ENCODE data around the gene GALNTL6.
"Not testable (repeated sequence)": the region's sequence is repeated elsewhere in the genome, so short reads cannot be mapped to it uniquely, and the experiment has no call there.

GALNTL6 gene

DNA sequence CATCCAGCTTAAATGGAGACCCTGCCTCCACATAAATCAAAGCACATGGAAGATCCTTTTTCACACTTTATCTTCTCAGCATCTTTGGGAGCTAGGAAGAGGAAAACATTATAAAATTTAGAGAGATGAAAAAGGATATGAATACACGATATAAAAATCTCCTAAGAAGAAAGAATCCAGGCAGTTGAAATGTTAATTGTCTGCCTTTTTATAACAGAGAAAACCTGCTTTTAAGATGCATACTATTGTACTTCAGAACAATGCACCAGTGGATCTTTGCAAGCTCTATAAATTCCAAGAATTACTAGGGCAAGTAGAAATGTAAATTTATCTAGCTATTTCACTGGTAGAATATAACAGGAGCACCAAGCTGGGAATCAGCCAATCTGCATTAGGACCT is 1055.1 kb downstream of the GALNTL6 start:
- FAIRE-seq (no peak), DNase-seq (ENCODE audit: extremely low spot score, insufficient read length, low read depth) (no peak)

- DNase-seq (ENCODE audit: extremely low spot score, insufficient read length, low read depth): no peak
- FAIRE-seq: no peak
Measured at GRCh38 chr4:172869621-172870268, 1056.5 kb downstream of the GALNTL6 start.

GRCh38 chr4:172871381-172871780 is 1058.2 kb downstream of the GALNTL6 start:
- DNase-seq (ENCODE audit: extremely low spot score, insufficient read length, low read depth) (no peak), FAIRE-seq (no peak)

DNA sequence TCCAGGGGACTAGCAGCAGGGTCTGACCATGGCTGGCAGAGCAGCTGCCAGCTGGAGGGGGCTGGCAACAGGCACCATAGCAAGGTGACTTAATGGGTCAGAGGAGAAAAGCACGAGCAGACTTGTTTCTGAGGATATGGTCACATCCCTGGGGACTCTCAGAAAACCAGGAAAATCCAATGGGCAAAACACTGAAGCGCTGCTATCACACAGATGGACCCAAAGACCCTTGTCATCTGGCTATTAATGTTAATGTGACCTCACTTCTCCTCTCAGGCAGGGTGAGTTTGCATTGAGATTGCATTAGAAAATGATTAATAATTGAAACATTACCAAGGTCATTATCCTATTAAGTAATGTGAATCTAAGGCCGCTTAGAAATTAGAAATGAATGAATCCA is 1061.7 kb downstream of the GALNTL6 start:
- DNase-seq (ENCODE audit: extremely low spot score, insufficient read length, low read depth): no peak
- no peak for FAIRE-seq

GRCh38 chr4:172876394-172876793 is 1063.2 kb downstream of the GALNTL6 start:
- FAIRE-seq: no peak
- no peak for DNase-seq (ENCODE audit: extremely low spot score, insufficient read length, low read depth)

- no peak for FAIRE-seq
- no peak for DNase-seq (ENCODE audit: extremely low spot score, insufficient read length, low read depth)
Measured at GRCh38 chr4:172881645-172882044, 1068.4 kb downstream of the GALNTL6 start.

GRCh38 chr4:172887358-172887757 is 1074.2 kb downstream of the GALNTL6 start:
- FAIRE-seq; DNase-seq (ENCODE audit: extremely low spot score, insufficient read length, low read depth): not testable (repeated sequence)

DNA sequence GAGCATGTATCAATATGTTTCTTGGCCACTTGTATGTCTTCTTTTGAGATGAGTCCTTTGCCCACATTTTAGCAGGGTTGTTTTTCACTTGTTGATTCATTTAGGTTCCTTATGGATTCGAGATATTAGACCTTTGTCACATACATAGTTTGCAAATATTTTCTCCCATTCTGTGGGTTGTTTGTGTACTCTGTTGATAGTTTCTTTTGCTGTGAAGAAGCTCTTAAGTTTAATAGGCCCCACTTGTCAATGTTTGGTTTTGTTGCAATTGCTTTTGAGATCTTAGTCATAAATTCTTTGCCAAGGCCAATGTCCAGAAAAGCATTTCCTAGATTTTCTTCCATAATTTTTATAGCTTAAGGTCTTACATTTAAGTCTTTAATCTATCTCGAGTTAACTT is 1074.8 kb downstream of the GALNTL6 start:
- no peak for DNase-seq (ENCODE audit: extremely low spot score, insufficient read length, low read depth)
- no peak for FAIRE-seq

GRCh38 chr4:172892300-172892699 is 1079.1 kb downstream of the GALNTL6 start:
- DNase-seq (ENCODE audit: extremely low spot score, insufficient read length, low read depth): no peak
- no peak for FAIRE-seq

GRCh38 chr4:172895699-172896098 is 1082.5 kb downstream of the GALNTL6 start:
- DNase-seq (ENCODE audit: extremely low spot score, insufficient read length, low read depth) (no peak), FAIRE-seq (no peak)

DNA sequence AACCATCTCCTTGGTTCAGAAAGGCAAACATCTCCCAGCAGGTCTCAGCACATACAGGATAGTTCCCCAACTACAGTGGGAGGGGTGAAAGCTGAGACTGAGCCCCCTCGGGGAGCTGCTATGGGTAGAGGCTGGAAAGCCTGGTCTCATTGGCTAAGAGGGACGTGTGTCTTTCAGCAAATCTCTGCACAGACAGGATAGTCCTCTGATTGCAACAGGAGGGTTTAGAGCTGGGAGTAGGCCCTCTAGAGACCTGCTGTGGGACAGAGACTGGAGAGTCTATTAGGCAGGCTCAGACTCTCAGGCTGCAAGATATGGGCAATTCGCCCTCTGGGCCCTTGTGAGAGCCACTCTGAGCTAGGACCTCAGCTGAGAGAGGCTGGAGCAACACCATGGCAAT is 1083.8 kb downstream of the GALNTL6 start:
- no peak for FAIRE-seq
- no peak for DNase-seq (ENCODE audit: extremely low spot score, insufficient read length, low read depth)

- DNase-seq (ENCODE audit: extremely low spot score, insufficient read length, low read depth) (no peak), FAIRE-seq (no peak)
Measured at GRCh38 chr4:172898715-172899114, 1085.5 kb downstream of the GALNTL6 start.

DNA sequence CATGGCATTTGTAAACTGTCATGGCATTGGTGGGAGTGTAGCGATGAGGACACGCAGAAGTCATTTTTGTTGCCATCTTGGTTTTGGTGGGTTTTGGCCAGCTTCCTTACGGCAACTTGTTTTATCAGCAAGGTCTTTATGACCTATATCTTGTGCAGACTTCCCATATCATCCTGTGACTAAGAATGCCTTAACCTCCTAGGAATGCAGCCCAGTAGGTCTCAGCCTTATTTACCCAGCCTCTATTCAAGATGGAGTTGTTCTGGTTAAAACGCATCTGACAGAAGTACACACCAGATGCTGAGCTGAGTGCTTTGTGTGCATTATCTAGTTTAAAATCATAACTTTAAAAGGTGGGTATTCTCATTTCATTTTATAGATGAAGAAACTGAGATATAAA is 1086.7 kb downstream of the GALNTL6 start:
- FAIRE-seq (no peak), DNase-seq (ENCODE audit: extremely low spot score, insufficient read length, low read depth) (no peak)

GRCh38 chr4:172900900-172901299 is 1087.7 kb downstream of the GALNTL6 start:
- DNase-seq (ENCODE audit: extremely low spot score, insufficient read length, low read depth) (no peak), FAIRE-seq (no peak)

DNA sequence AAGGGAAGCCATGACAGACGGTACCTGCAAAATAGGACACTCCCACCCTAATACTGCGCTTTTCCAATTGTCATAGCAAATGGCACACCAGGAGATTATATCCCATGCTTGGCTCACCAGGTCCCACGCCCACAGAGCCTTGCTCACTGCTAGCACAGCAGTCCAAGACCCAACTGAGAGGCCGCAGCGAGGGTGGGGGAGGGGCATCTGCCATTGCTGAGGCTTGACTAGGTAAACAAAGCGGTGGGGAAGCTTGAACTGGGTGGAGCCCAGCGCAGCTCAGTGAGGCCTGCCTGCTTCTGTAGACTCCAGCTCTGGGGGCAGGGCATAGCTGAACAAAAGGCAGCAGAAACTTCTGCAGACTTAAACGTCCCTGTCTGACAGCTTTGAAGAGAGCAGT is 1099.3 kb downstream of the GALNTL6 start:
- FAIRE-seq; DNase-seq (ENCODE audit: extremely low spot score, insufficient read length, low read depth): not testable (repeated sequence)

DNA sequence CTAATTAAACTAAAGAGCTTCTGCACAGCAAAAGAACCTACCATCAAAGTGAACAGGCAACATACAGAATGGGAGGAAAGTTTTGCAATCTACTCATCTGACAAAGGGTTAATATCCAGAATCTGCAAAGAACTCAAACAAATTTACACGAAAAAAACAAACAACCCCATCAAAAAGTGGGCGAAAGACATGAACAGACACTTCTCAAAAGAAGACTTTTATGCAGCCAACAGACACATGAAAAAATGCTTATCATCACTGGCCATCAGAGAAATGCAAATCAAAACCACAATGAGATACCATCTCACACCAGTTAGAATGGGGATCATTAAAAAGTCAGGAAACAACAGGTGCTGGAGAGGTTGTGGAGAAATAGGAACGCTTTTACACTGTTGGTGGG is 1104.2 kb downstream of the GALNTL6 start:
- not testable (repeated sequence) for DNase-seq (ENCODE audit: extremely low spot score, insufficient read length, low read depth); FAIRE-seq

DNA sequence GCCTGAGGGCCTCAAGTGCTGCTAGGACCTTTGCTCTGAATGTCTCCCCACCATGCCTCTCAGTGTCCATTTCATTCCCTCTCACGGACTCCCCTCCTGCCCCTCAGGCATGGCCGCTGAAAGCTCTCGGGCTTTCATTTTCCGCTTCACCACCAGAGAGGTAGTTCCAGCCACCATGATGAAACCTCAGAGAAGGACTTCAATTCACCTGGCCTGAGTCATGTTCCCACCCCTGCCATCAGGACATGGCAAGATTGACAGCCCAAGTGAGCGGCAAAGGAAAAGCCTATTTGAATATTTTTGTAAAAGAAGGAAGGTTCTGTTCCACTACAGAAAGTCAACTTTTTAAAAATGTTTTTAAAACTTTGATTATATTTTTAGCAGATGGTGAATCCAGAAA is 1106.1 kb downstream of the GALNTL6 start:
- DNase-seq (ENCODE audit: extremely low spot score, insufficient read length, low read depth) (no peak), FAIRE-seq (no peak)

GRCh38 chr4:172927096-172927814 is 1114.1 kb downstream of the GALNTL6 start:
- DNase-seq (ENCODE audit: extremely low spot score, insufficient read length, low read depth): no peak
- no peak for FAIRE-seq

DNA sequence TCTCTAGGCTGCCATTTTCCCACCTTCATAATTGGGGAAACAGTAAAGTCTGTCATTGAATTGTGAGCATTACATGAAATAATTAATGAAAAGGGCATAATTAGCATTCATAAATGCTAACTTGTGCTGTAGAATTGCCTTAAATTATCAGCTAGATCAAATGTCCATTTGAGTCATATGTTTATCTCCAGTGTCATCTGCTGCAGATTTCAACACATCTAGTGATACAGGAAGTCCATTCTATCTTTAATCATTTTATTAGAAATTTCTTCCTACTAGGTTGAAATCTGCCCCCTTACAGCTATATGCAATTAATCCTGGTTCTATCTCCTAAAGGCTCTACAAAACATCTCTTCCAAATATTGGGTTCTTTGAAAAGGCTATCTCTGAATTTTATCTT is 1115.1 kb downstream of the GALNTL6 start:
- FAIRE-seq: no peak
- no peak for DNase-seq (ENCODE audit: extremely low spot score, insufficient read length, low read depth)

- FAIRE-seq (no peak), DNase-seq (ENCODE audit: extremely low spot score, insufficient read length, low read depth) (no peak)
Measured at GRCh38 chr4:172938072-172938829, 1125.0 kb downstream of the GALNTL6 start.

DNA sequence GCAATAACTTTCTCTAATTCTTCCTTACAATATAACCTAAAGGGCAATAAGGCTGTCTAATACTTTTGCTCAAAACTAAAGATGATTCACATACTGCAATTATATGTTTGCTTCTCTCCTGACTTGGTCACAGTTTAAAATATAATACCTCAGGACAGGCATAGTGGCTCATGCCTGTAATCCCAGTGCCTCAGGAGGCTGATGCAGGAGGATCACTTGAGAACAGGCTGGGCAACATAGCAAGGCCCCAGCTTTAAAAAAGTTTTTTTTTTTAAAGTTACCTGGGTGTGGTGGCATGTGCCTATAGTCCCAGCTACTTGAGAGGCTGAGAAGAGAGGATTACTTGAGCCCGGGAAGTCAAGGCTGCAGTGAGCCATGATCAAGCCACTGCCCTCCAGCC is 1125.7 kb downstream of the GALNTL6 start:
- FAIRE-seq (no peak), DNase-seq (ENCODE audit: extremely low spot score, insufficient read length, low read depth) (no peak)
